ENCODE results near the gene BTF3L4.

BTF3L4 gene

GRCh38 chr1:52123622-52124021, 67.5 kb downstream of the BTF3L4 start:
- CTCF ChIA-PET: no interaction called here

GRCh38 chr1:52125736-52126359, 69.8 kb downstream of the BTF3L4 start:
- no peak overlapping the region for H3K4me3 Mint-ChIP-seq
- no peaks in the 10 kb centered on the region for H3K4me1 Mint-ChIP-seq
- H3K27me3 Mint-ChIP-seq: peaks cover 25% of the 10 kb centered on the region
- no peak for DNase-seq
- H3K27ac Mint-ChIP-seq: no peak overlapping the region
- CTCF ChIA-PET: no interaction called here
- no peaks in the 10 kb centered on the region for H3K9me3 Mint-ChIP-seq
- no peaks in the 10 kb centered on the region for H3K36me3 Mint-ChIP-seq

More at GRCh38 chr1:52123622-52124021, 67.5 kb downstream of the BTF3L4 start:
- Mint-ChIP-seq H3K4me1 (no peaks in the 10 kb centered on the region), H3K27me3 (peaks cover 29% of the 10 kb centered on the region), H3K27ac (no peak overlapping the region), H3K9me3 (no peaks in the 10 kb centered on the region), H3K4me3 (no peak overlapping the region), H3K36me3 (no peaks in the 10 kb centered on the region)
- no peak for DNase-seq

GRCh38 chr1:52127181-52128180, 71.4 kb downstream of the BTF3L4 start:
- H3K27me3 Mint-ChIP-seq: peaks cover 25% of the 10 kb centered on the region
- H3K27ac Mint-ChIP-seq: no peak overlapping the region
- no peak overlapping the region for H3K4me3 Mint-ChIP-seq
- peak; percentile 30 for DNase-seq
- no peaks in the 10 kb centered on the region for H3K9me3 Mint-ChIP-seq
- CTCF ChIA-PET: interaction anchor here (0.6 to 2.4 kb wide), 7 partner anchors 13 to 230 kb away, joined by 3 to 11 read pairs (median 3); no protein-coding TSS in a partner anchor
- H3K36me3 Mint-ChIP-seq: no peaks in the 10 kb centered on the region
- H3K4me1 Mint-ChIP-seq: no peaks in the 10 kb centered on the region

GRCh38 chr1:52139817-52140540, 83.9 kb downstream of the BTF3L4 start:
- no peak overlapping the region for H3K4me3 Mint-ChIP-seq
- CTCF ChIA-PET: interaction anchor here (0.7 to 1.3 kb wide), 2 partner anchors 13 to 75 kb away, joined by 3 read pairs; no protein-coding TSS in a partner anchor
- H3K27ac Mint-ChIP-seq: no peak overlapping the region

More at GRCh38 chr1:52139817-52140540, 83.9 kb downstream of the BTF3L4 start:
- Mint-ChIP-seq H3K4me1 (peaks cover 31% of the 10 kb centered on the region), H3K27me3 (peaks cover 20% of the 10 kb centered on the region), H3K9me3 (no peaks in the 10 kb centered on the region), H3K36me3 (no peaks in the 10 kb centered on the region)
- DNase-seq: no peak
